Caco-2 (cell line): Measurements from ENCODE around the gene PVALEF. TPM values are rescaled to one million over a fixed set of nuclear protein-coding genes. Genes with fewer than 3 reads are reported as not detected.
A peak's percentile ranks its signal among the peaks of the same experiment; 100 is the strongest.

ENCODE experiments used
- BruUV-seq: library from RNA; stranded (reverse); fragments of 400-500 nt; replicated peaks from 2 replicates; lab custom pipeline; 2021; lab: Mats Ljungman, UMichigan
- CTCF ChIA-PET: fragments of 300-600 bp; sonication (Branson Sonifier 250); formaldehyde crosslinking; loops from one replicate; lab custom pipeline; 2022; ENCODE audit warnings: antibody characterized with exemption; lab: Charles Lee
- POLR2A ChIA-PET: fragments of 300-600 bp; sonication (Branson Sonifier 250); formaldehyde crosslinking; loops from one replicate; lab custom pipeline; 2022; ENCODE audit warnings: antibody characterized with exemption; lab: Charles Lee
- DNase-seq, 2 experiments: peaks; one replicate each; pipeline versions ENCODE4 v3.0.0 to v3.0.0-alpha.2; 2020 to 2022
- H3K27me3 ChIP-seq: replicated peaks from 2 replicates; pipeline ENCODE4 v1.6.0; 2011; ENCODE audit warnings: low read length; ENCODE audit not compliant: control insufficient read depth, insufficient read depth
- H3K36me3 ChIP-seq: 2 replicates; pipeline ENCODE4 v1.5.1; 2011; ENCODE audit warnings: low read length; ENCODE audit not compliant: control insufficient read depth, insufficient read depth
- H3K4me1 ChIP-seq: fragments of 250-450 bp; sonication (Bioruptor Pico); 2 replicates; pipeline ENCODE4 v1.5.1; 2020; ENCODE audit warnings: mild to moderate bottlenecking
- H3K4me3 ChIP-seq: 2 replicates; pipeline ENCODE4 v1.5.1; 2011; ENCODE audit warnings: low read depth, mild to moderate bottlenecking, control low read depth, low read length
- H3K9me3 ChIP-seq: fragments of 250-450 bp; sonication (Bioruptor Pico); 2 replicates; pipeline ENCODE4 v1.5.1; 2020; ENCODE audit warnings: mild to moderate bottlenecking, moderate library complexity
- H3K27ac Mint-ChIP-seq: one replicate; pipeline ENCODE4 v1.8.0; 2022; ENCODE audit warnings: mixed read lengths; ENCODE audit not compliant: unreplicated experiment
- H3K27me3 Mint-ChIP-seq: one replicate; pipeline ENCODE4 v1.8.0; 2022; ENCODE audit warnings: mixed read lengths; ENCODE audit not compliant: insufficient read depth, unreplicated experiment
- H3K36me3 Mint-ChIP-seq: one replicate; pipeline ENCODE4 v1.8.0; 2022; ENCODE audit warnings: mild to moderate bottlenecking, mixed read lengths; ENCODE audit not compliant: insufficient read depth, unreplicated experiment
- H3K4me1 Mint-ChIP-seq: one replicate; pipeline ENCODE4 v1.8.0; 2022; ENCODE audit warnings: low read depth, mixed read lengths; ENCODE audit not compliant: unreplicated experiment
- H3K4me3 Mint-ChIP-seq: one replicate; pipeline ENCODE4 v1.8.0; 2022; ENCODE audit warnings: mild to moderate bottlenecking, moderate library complexity, mixed read lengths; ENCODE audit not compliant: unreplicated experiment
- H3K9me3 Mint-ChIP-seq: one replicate; pipeline ENCODE4 v1.8.0; 2022; ENCODE audit warnings: mixed read lengths; ENCODE audit not compliant: unreplicated experiment
- CTCF ChIP-seq, 2 experiments: fragments of 200-600 bp in 1 of 2; IDR thresholded peaks; 1 replicate in 1 of 2; 2 replicates in 1 of 2; pipeline versions ENCODE4 v1.5.1 to v1.8.0; 2011 to 2022; ENCODE audit warnings: antibody characterized with exemption in 1 of 2, control low read depth in 1 of 2, inconsistent platforms in 1 of 2, low read depth in 1 of 2, low read length in 1 of 2, mild to moderate bottlenecking in 1 of 2, moderate library complexity in 1 of 2; ENCODE audit not compliant: insufficient read depth in 1 of 2, severe bottlenecking in 1 of 2, unreplicated experiment in 1 of 2
- intact Hi-C: fragments of 100-400 bp; cut with micrococcal nuclease; formaldehyde crosslinking; loops from one replicate; pipeline ENCODE4 v1.10.0; 2022; ENCODE audit not compliant: unreplicated experiment
- total RNA-seq: library from RNA; stranded (reverse); gene quantifications from 2 replicates; pipeline ENCODE4 v1.2.3, GENCODE V29; 2022

PVALEF gene
- total RNA-seq, 1 experiment from 2014 or later, result not detected

GRCh38 chr17:81228420-81228819 lies 63.1 kb downstream of the PVALEF start:
- DNase-seq, result no peak
- 0 out of 2 replicates have a peak, but pooled peaks cover 3% of the 10 kb centered on the region for H3K9me3 ChIP-seq
- H3K36me3 ChIP-seq, result peaks cover 5% of the 10 kb centered on the region
- no peaks in the 10 kb centered on the region for H3K27me3 ChIP-seq
- no peak overlapping the region for H3K4me3 Mint-ChIP-seq
- peaks cover 27% of the 10 kb centered on the region for H3K36me3 Mint-ChIP-seq
- BruUV-seq, result TSS peak; percentile 16
- H3K27me3 Mint-ChIP-seq, result no peaks in the 10 kb centered on the region
- peaks cover 8% of the 10 kb centered on the region for H3K4me1 ChIP-seq
- no peak for TF ChIP-seq CTCF (IDR thresholded peaks at IDR 0.05; ENCODE audit: insufficient read depth in 1 of 2, low read depth in 1 of 2, low read length in 1 of 2, severe bottlenecking in 1 of 2, unreplicated experiment in 1 of 2)
- ChIA-PET POLR2A (no interaction called here), CTCF (no interaction called here)
- H3K4me1 Mint-ChIP-seq, result no peaks in the 10 kb centered on the region
- intact Hi-C loops, result no loop called here
- no peak overlapping the region for H3K4me3 ChIP-seq
- H3K27ac Mint-ChIP-seq, result no peak overlapping the region
- no peaks in the 10 kb centered on the region for H3K9me3 Mint-ChIP-seq

GRCh38 chr17:81228834-81229665 lies 63.7 kb downstream of the PVALEF start:
- H3K27me3 Mint-ChIP-seq, result no peaks in the 10 kb centered on the region
- H3K9me3 ChIP-seq, result 0 out of 2 replicates have a peak, but pooled peaks cover 3% of the 10 kb centered on the region
- POLR2A ChIA-PET, result no interaction called here
- no peak for TF ChIP-seq CTCF (IDR thresholded peaks at IDR 0.05; ENCODE audit: insufficient read depth in 1 of 2, low read depth in 1 of 2, low read length in 1 of 2, severe bottlenecking in 1 of 2, unreplicated experiment in 1 of 2)
- H3K27me3 ChIP-seq, result no peaks in the 10 kb centered on the region
- peaks cover 5% of the 10 kb centered on the region for H3K36me3 ChIP-seq
- no peaks in the 10 kb centered on the region for H3K4me1 Mint-ChIP-seq
- CTCF ChIA-PET, result no interaction called here
- no peaks in the 10 kb centered on the region for H3K9me3 Mint-ChIP-seq
- intact Hi-C loops, result no loop called here
- peaks cover 6% of the 10 kb centered on the region for H3K4me1 ChIP-seq
- H3K4me3 Mint-ChIP-seq, result no peak overlapping the region
- no peak for DNase-seq
- H3K27ac Mint-ChIP-seq, result no peak overlapping the region
- peaks cover 22% of the 10 kb centered on the region for H3K36me3 Mint-ChIP-seq
- no TSS peak for BruUV-seq
- H3K4me3 ChIP-seq, result no peak overlapping the region

DNA sequence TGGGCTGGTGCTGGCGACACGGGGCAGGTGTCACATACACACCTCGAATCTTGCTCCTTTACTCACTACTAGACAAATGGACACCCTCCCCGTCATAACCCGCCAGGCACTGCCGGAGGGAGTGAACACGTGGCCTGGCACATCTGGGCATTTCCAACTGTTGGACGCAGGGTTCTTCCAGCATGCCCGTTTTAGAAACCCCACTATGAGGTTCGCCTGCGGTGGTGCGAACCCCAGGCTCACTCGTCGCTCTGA lies 64.3 kb downstream of the PVALEF start:
- no TSS peak for BruUV-seq
- no peak for DNase-seq
- no peak overlapping the region for H3K4me3 Mint-ChIP-seq
- peaks cover 3% of the 10 kb centered on the region for H3K4me1 Mint-ChIP-seq
- peaks cover 10% of the 10 kb centered on the region for H3K4me1 ChIP-seq
- peaks cover 26% of the 10 kb centered on the region for H3K36me3 Mint-ChIP-seq
- no peaks in the 10 kb centered on the region for H3K9me3 Mint-ChIP-seq
- no peak for TF ChIP-seq CTCF (IDR thresholded peaks at IDR 0.05; ENCODE audit: insufficient read depth in 1 of 2, low read depth in 1 of 2, low read length in 1 of 2, severe bottlenecking in 1 of 2, unreplicated experiment in 1 of 2)
- H3K27me3 ChIP-seq, result no peaks in the 10 kb centered on the region
- H3K9me3 ChIP-seq, result 0 out of 2 replicates have a peak, but pooled peaks cover 3% of the 10 kb centered on the region
- no peaks in the 10 kb centered on the region for H3K27me3 Mint-ChIP-seq
- H3K36me3 ChIP-seq, result peaks cover 5% of the 10 kb centered on the region
- H3K4me3 ChIP-seq, result no peak overlapping the region
- no peak overlapping the region for H3K27ac Mint-ChIP-seq
- intact Hi-C loops, result no loop called here
- ChIA-PET CTCF (no interaction called here), POLR2A (no interaction called here)
